Naive B cell (primary cell): ENCODE results near the gene DEPDC5. TPM values are rescaled to one million over a fixed set of nuclear protein-coding genes. Genes with fewer than 3 reads are reported as not detected.
A peak's percentile ranks its signal among the peaks of the same experiment; 100 is the strongest.
"Not testable (repeated sequence)": the region's sequence is repeated elsewhere in the genome, so short reads cannot be mapped to it uniquely, and the experiment has no call there.

Experiments used
- ATAC-seq, 2 donors: fragments of 150-1000 bp; cut with Tn5 transposase; 2 replicates each; pipeline ENCODE4 v1.10.0; 2021; ENCODE audit warnings: low read depth in 2 of 2, mild to moderate bottlenecking in 2 of 2, moderate library complexity in 2 of 2
- DNase-seq: peaks from one replicate; pipeline ENCODE4 v3.0.0; 2022
- H3K27ac Mint-ChIP-seq, 6 donors: one replicate each; pipeline ENCODE4 v1.8.0; 2020 to 2022; ENCODE audit warnings: mild to moderate bottlenecking in 6 of 6, mixed read lengths in 6 of 6, moderate library complexity in 5 of 6, inconsistent platforms in 2 of 6
- H3K27me3 Mint-ChIP-seq, 3 donors: one replicate each; pipeline ENCODE4 v1.8.0; 2021 to 2022; ENCODE audit warnings: mixed read lengths in 3 of 3, mild to moderate bottlenecking in 1 of 3
- H3K36me3 Mint-ChIP-seq, 2 donors: one replicate each; pipeline ENCODE4 v1.8.0; 2020 to 2022; ENCODE audit warnings: mixed read lengths in 2 of 2, inconsistent platforms in 1 of 2, mild to moderate bottlenecking in 1 of 2
- H3K4me1 Mint-ChIP-seq, 3 donors: one replicate each; pipeline ENCODE4 v1.8.0; 2020 to 2022; ENCODE audit warnings: mixed read lengths in 3 of 3, inconsistent platforms in 1 of 3, mild to moderate bottlenecking in 1 of 3, moderate library complexity in 1 of 3
- H3K4me3 Mint-ChIP-seq, 8 donors: one replicate each; pipeline ENCODE4 v1.8.0; 2020 to 2022; ENCODE audit warnings: mild to moderate bottlenecking in 8 of 8, mixed read lengths in 8 of 8, moderate library complexity in 8 of 8, inconsistent platforms in 2 of 8
- H3K9me3 Mint-ChIP-seq, 7 donors: one replicate each; pipeline ENCODE4 v1.8.0; 2020 to 2022; ENCODE audit warnings: mixed read lengths in 7 of 7, mild to moderate bottlenecking in 5 of 7, inconsistent platforms in 2 of 7, moderate library complexity in 1 of 7
- polyA plus RNA-seq, 6 donors: library from polyadenylated mRNA; unstranded; fragments of 300-500 nt; fragmentation: Illumina TruSeq; gene quantifications; one replicate each; pipeline ENCODE4 v1.2.3, GENCODE V29; 2021; ENCODE audit warnings: low read depth in 6 of 6

Gene DEPDC5
- polyA plus RNA-seq, 6 donors from 2014 or later = 5.0 to 29.8 (median 10.0) TPM

GRCh38 chr22:31800861-31801260, 47.0 kb downstream of the DEPDC5 start:
- not testable (repeated sequence) for H3K4me1 Mint-ChIP-seq, H3K27ac Mint-ChIP-seq, DNase-seq, ATAC-seq, H3K27me3 Mint-ChIP-seq, H3K4me3 Mint-ChIP-seq, H3K9me3 Mint-ChIP-seq
- peaks cover 15 to 27% of the 10 kb centered on the region in 2 donors for H3K36me3 Mint-ChIP-seq

DNA sequence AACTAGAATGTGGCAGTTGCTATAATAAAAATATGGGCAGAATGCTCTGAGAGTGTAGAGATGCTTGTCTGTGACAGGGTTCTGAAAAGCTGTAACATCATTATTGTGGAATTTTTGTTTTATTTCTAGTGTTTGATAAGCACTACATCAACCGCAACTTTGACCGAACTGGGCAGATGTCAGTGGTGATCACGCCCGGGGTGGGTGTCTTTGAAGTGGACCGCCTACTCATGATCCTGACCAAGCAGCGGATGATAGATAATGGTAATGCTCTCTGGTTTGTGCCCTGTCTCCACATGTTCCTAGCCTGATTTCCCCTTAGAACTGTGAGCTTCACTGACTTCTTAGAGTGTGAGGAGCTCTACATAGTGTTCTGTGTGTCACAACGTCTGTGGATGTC, 48.8 kb downstream of the DEPDC5 start:
- H3K27ac Mint-ChIP-seq = no peak overlapping the region
- H3K36me3 Mint-ChIP-seq = peaks cover 15 to 27% of the 10 kb centered on the region in 2 donors
- ATAC-seq = no peak
- H3K27me3 Mint-ChIP-seq = no peaks in the 10 kb centered on the region
- no peak overlapping the region for H3K4me3 Mint-ChIP-seq
- no peaks in the 10 kb centered on the region for H3K9me3 Mint-ChIP-seq
- DNase-seq = no peak
- no peaks in the 10 kb centered on the region for H3K4me1 Mint-ChIP-seq

- Mint-ChIP-seq H3K4me3 (no peak overlapping the region), H3K27ac (peak overlapping the region in 1 of 6 donors; percentile 24), H3K36me3 (peaks cover 24 to 31% of the 10 kb centered on the region in 2 donors), H3K4me1 (no peaks in the 10 kb centered on the region), H3K9me3 (no peaks in the 10 kb centered on the region), H3K27me3 (no peaks in the 10 kb centered on the region)
- DNase-seq = no peak
- no peak for ATAC-seq
These were observed 52.9 kb downstream of the DEPDC5 start for GRCh38 chr22:31806751-31807150.

DNA sequence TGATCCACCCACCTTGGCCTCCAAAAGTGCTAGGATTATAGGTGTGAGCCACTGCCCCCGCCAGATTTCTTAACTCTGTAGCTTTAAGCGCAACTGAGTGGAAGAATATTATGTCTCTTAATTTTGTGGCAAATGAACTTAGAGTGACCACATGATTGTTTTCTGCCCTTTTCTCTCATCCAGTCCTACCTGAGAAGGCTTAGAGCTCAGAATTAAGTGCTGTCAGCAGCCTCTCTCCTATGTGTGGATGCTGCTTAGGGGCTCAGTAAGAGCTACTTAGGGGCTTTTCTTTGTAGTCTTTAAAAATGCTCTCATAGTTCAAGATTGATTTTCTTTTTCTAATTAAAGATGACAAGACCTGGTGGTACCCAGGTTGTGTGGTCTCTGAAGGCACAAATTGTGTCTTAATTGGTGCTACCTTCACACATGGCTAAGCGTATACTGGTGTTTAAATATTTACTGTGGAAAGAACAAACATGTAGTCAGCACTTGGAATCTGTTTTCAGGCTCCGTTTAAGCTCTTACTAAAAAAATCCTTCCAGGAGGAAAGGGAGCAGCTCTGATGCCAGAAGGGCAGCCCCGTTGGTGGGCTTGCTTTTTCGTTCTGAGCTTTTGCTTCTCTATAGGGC, 59.3 kb downstream of the DEPDC5 start:
- no peak for DNase-seq
- H3K4me3 Mint-ChIP-seq = no peak overlapping the region
- H3K27me3 Mint-ChIP-seq = no peaks in the 10 kb centered on the region
- ATAC-seq = no peak
- no peaks in the 10 kb centered on the region for H3K4me1 Mint-ChIP-seq
- no peak overlapping the region for H3K27ac Mint-ChIP-seq
- peaks cover 8 to 25% of the 10 kb centered on the region in 2 donors for H3K36me3 Mint-ChIP-seq
- H3K9me3 Mint-ChIP-seq = no peaks in the 10 kb centered on the region

DNA sequence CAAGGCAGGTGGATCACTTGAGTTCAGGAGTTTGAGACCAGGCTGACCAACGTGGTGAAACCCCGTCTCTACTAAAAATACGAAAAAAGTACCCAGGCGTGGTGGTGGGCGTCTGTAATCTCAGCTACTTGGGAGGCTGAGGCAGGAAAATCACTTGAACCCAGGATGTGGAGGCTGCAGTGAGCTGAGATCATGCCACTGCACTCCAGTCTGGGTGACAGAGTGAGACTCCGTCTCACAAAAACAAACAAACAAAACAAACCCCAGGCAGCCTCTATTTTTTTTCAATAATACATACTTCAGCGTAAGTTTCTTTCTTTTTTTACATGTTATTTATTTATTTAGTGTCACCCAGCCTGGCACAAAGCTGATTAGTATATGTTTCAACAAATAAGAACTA, 60.1 kb downstream of the DEPDC5 start:
- not testable (repeated sequence) for H3K27me3 Mint-ChIP-seq, ATAC-seq
- H3K36me3 Mint-ChIP-seq = peaks cover 16 to 33% of the 10 kb centered on the region in 2 donors

GRCh38 chr22:31814942-31815341, 61.1 kb downstream of the DEPDC5 start:
- H3K4me1 Mint-ChIP-seq = no peaks in the 10 kb centered on the region
- no peaks in the 10 kb centered on the region for H3K27me3 Mint-ChIP-seq
- ATAC-seq (no peak), DNase-seq (no peak)
- no peak overlapping the region for H3K4me3 Mint-ChIP-seq
- H3K9me3 Mint-ChIP-seq = no peaks in the 10 kb centered on the region
- peaks cover 22 to 38% of the 10 kb centered on the region in 2 donors for H3K36me3 Mint-ChIP-seq
- H3K27ac Mint-ChIP-seq = peak overlapping the region in 1 of 6 donors; percentile 35

More for the DNA sequence above, 60.1 kb downstream of the DEPDC5 start:
- H3K4me3 Mint-ChIP-seq, H3K27ac Mint-ChIP-seq, DNase-seq, H3K4me1 Mint-ChIP-seq, H3K9me3 Mint-ChIP-seq: not testable (repeated sequence)

DNA sequence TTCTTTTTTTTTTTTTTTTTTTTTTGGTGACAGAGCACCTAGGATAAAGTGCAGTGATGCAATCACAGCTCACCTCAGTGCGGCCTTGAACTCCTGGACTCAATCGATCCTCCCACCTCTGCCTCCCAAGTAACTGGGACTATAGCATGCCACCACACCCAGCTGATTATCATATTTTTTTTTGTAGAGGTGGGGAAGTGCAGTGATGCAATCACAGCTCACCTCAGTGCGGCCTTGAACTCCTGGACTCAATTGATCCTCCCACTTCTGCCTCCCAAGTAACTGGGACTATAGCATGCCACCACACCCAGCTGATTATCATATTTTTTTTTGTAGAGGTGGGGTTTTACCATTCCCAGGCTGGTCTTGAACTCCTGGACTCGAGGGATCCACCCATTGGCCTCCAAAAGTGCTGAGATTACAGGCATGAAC, 61.6 kb downstream of the DEPDC5 start:
- not testable (repeated sequence) for H3K4me3 Mint-ChIP-seq, H3K27me3 Mint-ChIP-seq, H3K9me3 Mint-ChIP-seq, ATAC-seq, DNase-seq, H3K4me1 Mint-ChIP-seq
- Mint-ChIP-seq H3K36me3 (peaks cover 27 to 36% of the 10 kb centered on the region in 2 donors), H3K27ac (peak overlapping the region in 1 of 6 donors; percentile 29)

DNA sequence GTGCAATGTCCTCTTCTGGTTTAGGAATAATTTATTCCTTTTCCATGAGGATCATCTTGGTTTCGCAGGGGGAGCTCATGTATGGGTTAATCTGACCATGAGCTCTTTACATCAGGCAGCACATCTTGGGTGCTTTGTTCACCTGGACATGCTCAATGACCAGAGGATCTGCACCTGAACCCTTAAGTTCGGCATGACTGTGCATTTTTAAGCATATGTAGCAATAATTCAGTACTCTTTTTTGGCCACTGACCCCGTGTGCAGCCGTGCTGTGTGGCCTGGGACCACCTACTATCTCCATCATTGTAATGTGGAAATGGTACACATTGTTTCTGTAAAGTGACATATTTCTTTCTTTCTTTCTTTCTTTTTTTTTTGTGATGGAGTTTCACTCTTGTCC, 62.9 kb downstream of the DEPDC5 start:
- H3K4me1 Mint-ChIP-seq = no peaks in the 10 kb centered on the region
- peak overlapping the region in 1 of 6 donors; percentile 33 for H3K27ac Mint-ChIP-seq
- no peaks in the 10 kb centered on the region for H3K9me3 Mint-ChIP-seq
- peaks cover 30 to 37% of the 10 kb centered on the region in 2 donors for H3K36me3 Mint-ChIP-seq
- H3K4me3 Mint-ChIP-seq = no peak overlapping the region
- ATAC-seq (no peak), DNase-seq (no peak)
- H3K27me3 Mint-ChIP-seq = no peaks in the 10 kb centered on the region

DNA sequence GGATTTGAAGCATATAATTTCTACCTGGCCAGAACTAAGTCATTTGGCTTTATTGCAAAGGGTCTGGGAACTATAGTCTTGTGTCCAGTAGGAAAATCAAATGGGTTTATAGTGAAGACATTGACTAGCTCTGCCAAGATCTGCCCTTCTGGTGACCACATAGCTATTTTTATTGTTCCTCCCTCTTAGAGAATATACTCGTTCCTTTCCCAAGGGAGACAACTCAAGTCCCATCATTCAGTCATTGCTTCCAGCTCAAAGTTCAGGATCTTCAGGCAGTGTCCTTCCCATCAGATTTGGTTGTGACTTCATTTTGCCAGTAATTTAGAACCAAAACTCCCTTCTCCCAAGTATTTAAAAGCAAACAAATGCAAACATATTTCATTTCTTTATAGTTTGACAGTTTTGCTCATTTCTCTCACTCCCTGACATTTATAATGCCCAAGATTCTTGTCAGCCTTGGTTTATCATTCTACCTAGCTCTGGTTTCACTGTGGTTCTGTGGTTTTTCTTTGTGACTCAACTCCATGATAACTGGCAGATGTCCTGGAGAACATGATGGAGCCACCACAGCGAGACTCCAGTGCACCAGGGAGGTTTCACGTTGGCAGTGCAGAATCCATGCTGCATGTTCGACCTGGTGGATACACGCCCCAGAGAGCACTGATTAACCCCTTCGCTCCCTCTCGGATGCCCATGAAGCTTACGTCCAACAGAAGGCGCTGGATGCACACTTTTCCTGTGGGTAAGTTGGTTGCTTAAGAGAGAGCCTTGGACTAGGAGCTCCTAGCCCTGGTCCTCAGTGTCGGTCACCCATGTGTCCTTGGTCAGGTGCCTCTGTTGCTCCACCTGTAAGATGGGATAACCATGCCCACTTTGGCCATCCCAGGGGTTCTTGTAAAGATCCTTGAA, 64.9 kb downstream of the DEPDC5 start:
- no peaks in the 10 kb centered on the region for H3K4me1 Mint-ChIP-seq
- H3K27ac Mint-ChIP-seq = peak overlapping the region in 2 of 6 donors; percentile 18 to 61
- H3K4me3 Mint-ChIP-seq = no peak overlapping the region
- no peaks in the 10 kb centered on the region for H3K27me3 Mint-ChIP-seq
- H3K9me3 Mint-ChIP-seq = no peaks in the 10 kb centered on the region
- peaks cover 39 to 45% of the 10 kb centered on the region in 2 donors for H3K36me3 Mint-ChIP-seq
- no peak for ATAC-seq
- DNase-seq = no peak

DNA sequence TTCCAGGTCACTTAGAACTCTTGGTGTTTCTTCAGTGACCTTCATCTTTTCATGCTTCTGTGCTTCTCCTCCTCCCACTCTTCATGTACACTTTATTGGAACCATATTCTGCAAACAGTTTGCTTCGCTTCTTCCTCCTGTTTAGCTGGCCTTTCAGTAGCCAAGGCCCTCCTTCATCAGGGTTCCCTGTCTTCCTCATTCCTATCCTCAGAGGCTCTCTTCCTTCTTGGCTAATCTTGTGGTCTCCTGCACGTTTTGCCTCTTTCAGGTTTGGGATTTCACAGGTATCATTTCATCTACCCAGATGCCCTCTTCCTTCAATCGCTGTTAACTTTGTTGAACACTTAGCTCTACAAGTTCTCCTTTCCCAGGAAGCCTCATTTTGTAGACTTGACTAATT, 66.8 kb downstream of the DEPDC5 start:
- no peak for ATAC-seq
- Mint-ChIP-seq H3K9me3 (no peaks in the 10 kb centered on the region), H3K36me3 (peaks cover 37 to 52% of the 10 kb centered on the region in 2 donors), H3K4me1 (peaks cover 0 to 4% (median 0%) of the 10 kb centered on the region in 3 donors), H3K27me3 (no peaks in the 10 kb centered on the region), H3K4me3 (peak overlapping the region in 1 of 8 donors; percentile 17), H3K27ac (peak overlapping the region in 2 of 6 donors; percentile 64 to 92)
- DNase-seq = no peak

GRCh38 chr22:31821572-31821971, 67.8 kb downstream of the DEPDC5 start:
- peaks cover 0 to 4% (median 0%) of the 10 kb centered on the region in 3 donors for H3K4me1 Mint-ChIP-seq
- H3K9me3 Mint-ChIP-seq = no peaks in the 10 kb centered on the region
- peaks cover 33 to 53% of the 10 kb centered on the region in 2 donors for H3K36me3 Mint-ChIP-seq
- H3K27ac Mint-ChIP-seq = no peak overlapping the region
- no peak for ATAC-seq
- H3K4me3 Mint-ChIP-seq = no peak overlapping the region
- no peak for DNase-seq
- no peaks in the 10 kb centered on the region for H3K27me3 Mint-ChIP-seq

DNA sequence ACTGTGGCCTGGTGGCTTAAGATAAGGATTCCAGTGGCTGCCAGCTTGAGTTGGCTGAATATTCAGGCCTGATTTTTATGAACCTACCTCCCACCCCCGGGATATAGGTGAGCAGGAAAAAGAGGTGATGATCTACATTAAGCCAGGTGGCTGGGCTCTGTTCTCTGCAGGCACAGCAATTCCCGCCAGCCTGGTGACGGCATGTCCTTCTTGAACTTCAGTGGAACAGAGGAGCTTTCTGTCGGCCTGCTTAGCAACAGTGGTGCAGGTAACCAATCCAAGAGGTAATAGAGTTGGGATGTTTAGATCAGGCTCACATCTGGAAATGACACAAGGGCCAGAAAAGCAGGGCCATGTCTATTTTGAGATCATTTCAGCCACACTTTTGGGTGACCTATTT, 68.7 kb downstream of the DEPDC5 start:
- no peak for ATAC-seq

DNA sequence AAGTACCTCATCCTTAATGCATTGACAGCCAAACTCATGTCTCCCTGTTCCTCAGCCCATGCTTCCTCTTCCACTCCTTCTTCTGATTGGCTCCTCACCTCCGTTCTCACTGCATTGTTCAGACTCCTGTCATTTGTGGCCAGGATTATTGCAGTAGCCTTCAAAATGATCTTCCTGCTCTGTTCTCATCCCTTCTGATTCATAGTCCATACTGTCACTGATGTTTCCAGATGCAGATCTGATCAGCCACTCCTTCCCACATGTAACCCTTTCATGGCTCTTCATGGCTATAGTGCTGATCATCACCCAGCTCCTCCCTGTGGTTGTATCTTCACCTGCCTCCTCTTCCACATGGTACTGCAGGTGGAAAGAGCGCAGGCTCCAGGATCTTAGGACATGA, 71.7 kb downstream of the DEPDC5 start:
- Mint-ChIP-seq H3K27ac (peak overlapping the region in 3 of 6 donors; percentile 37 to 65 (median 50)), H3K36me3 (peaks cover 23 to 55% of the 10 kb centered on the region in 2 donors)
- no peak for ATAC-seq

More for the DNA sequence above, 68.7 kb downstream of the DEPDC5 start:
- Mint-ChIP-seq H3K9me3 (no peaks in the 10 kb centered on the region), H3K4me3 (no peak overlapping the region), H3K36me3 (peaks cover 33 to 56% of the 10 kb centered on the region in 2 donors), H3K27ac (peak overlapping the region in 2 of 6 donors; percentile 52 to 58), H3K27me3 (no peaks in the 10 kb centered on the region), H3K4me1 (peaks cover 0 to 4% (median 0%) of the 10 kb centered on the region in 3 donors)
- DNase-seq = no peak

More for the DNA sequence above, 71.7 kb downstream of the DEPDC5 start:
- H3K4me1 Mint-ChIP-seq = peaks cover 0 to 4% (median 0%) of the 10 kb centered on the region in 3 donors
- peak overlapping the region in 1 of 8 donors; percentile 64 for H3K4me3 Mint-ChIP-seq
- DNase-seq = no peak
- no peaks in the 10 kb centered on the region for H3K9me3 Mint-ChIP-seq
- H3K27me3 Mint-ChIP-seq = no peaks in the 10 kb centered on the region
